ENCODE results near the gene CST7.

Gene CST7

GRCh38 chr20:24951536-24952083 is 2.5 kb downstream of the CST7 start:
- FAIRE-seq, result no peak

DNA sequence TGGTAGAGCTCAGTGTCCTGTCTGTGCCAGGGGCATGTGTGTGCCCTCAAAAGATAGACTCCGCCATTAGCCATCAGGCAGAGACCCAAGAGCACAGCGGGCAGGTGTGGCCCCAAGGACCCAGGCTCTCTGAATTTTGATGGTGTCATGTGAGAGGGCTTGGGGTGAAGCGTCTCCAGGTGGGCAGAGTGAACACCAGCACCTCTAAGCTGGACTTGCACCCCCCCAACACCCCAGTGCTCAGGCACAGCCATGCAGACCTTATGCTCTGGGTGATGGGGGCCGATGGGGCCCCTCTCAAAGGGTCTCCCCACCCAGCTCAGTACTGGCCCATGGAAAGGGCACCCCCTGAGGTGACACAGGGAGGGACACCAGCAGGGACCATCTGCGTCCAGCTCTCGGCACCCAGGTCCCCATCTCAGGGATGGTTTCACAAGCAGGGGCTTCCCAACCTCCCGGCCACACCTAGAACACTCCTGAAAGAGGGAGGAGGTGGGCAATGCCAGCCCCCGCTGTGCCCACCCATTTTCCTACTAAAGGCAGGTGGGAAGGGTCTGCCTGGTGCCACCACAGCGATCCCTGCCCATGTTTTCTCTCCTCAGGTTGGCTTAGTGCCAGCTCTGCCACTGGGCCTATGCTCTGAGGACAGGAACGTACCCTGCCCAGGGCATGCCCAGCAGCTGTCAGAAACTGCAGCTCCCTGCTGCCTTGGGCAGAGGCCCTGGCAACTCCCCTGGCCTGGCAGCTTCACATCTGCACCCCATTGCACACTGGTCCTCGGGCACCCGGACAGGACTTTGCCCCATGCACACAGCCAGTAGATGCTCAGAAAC is 3.5 kb downstream of the CST7 start:
- no peak for FAIRE-seq

- no peak for FAIRE-seq
Measured at GRCh38 chr20:24953209-24953575, 4.1 kb downstream of the CST7 start.

DNA sequence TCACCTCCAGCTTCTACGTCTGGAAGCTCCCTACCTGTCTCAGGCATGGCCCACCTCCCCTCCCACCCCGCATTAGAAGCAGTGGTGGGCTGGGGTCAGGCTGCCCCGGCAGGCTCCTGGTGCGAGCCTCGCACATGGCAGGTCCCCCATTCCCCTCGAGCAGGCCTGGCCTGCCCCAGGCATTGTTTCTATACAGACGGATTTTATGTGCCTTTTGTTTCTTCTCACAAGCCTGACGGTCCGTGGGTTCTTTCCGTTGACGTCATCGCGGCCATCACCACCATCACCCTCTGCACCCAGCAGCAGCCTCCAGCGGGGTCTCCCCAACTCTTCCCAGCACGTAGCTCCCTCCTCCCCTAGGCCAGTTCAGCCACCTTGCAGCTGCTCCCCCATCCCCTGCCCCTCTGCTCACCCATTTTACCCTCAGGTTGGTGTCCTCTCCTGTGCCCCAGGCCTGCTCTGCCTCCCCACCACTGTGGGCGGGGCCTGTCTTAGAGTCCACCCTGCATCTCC is 4.6 kb downstream of the CST7 start:
- no peak for FAIRE-seq

- FAIRE-seq, result no peak
Measured at GRCh38 chr20:24954151-24954550, 5.1 kb downstream of the CST7 start.

- peak; percentile 40 for FAIRE-seq
Measured at GRCh38 chr20:24954566-24954965, 5.5 kb downstream of the CST7 start.

GRCh38 chr20:24955045-24955444 is 6.0 kb downstream of the CST7 start:
- no peak for FAIRE-seq

DNA sequence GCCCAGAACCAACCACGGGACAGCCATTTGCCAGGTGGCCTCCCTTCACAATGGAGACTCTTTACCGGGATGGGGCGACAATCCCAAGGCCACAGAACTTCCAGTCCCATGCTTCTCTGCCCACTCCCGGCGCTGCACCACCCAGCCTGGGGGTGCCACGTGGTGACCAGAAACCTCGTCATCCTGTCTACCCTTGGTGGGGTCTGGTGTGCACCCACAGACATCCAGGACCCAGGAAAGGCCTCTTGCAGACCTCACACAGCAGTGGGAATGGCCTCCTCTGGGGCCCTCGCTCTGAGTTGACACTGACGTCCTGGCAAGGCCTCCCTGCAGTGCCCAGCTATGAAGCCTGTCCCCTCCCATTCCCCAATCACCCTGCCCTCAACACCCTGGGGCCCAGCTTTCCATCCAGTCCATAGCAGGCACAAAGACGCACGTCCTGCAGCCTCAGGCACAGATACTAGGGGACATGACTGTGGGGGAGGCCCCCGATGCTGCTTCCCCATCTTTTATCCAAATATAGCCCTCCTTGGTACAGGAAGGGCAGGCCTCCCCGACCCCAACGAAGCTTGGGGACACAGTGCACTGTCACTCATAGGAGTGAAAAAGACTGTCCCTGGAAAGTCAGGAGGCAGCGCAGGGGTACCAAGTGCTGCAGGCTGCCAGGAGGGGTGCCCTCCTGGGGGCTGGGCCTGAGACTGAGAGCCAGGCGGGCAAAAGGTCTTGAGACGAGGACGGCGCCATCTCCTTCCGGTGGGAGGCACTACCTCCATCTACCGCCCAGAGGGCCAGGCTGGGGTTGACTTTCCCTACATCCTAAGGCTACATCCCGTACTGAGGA is 7.2 kb downstream of the CST7 start:
- no peak for FAIRE-seq

- no peak for FAIRE-seq
Measured at GRCh38 chr20:24957326-24958016, 8.4 kb downstream of the CST7 start.

DNA sequence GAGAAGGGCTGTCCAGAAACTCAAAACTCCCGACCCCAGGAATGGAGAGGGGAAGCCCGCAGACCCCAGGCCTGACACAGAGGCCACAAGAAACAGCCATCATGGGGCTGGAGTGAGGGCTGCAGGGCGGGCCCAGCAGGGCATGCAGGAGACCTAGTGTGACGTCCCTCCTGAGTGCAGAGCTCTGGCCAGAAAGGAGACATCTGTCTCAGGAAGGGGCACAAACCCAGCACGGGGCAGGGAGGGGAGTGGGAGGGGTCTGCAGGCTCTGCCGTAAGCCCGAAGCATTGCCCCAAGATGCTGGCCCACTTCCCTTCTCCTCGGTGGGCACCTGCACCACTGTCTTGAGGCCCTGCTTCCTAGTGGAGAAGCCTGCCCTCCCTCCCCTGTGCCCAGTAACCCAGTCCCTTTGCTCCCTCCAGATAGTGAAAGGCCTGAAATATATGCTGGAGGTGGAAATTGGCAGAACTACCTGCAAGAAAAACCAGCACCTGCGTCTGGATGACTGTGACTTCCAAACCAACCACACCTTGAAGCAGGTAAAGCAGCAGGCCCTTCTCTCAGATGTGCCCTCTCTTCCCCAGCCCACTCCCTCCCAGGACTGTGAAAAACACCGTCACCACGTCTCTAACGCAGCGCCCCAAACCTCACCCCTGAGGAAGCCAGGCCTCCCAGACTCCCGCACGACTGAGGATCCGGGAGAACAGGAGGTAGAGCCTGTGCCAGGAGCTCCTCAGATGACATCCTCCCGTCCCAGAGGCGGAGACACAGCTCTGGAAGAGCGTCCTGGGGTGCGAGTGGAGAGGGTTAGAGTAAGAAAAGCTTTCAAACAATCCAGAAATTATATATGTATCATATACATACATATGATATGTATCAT is 9.7 kb downstream of the CST7 start:
- FAIRE-seq, result no peak

DNA sequence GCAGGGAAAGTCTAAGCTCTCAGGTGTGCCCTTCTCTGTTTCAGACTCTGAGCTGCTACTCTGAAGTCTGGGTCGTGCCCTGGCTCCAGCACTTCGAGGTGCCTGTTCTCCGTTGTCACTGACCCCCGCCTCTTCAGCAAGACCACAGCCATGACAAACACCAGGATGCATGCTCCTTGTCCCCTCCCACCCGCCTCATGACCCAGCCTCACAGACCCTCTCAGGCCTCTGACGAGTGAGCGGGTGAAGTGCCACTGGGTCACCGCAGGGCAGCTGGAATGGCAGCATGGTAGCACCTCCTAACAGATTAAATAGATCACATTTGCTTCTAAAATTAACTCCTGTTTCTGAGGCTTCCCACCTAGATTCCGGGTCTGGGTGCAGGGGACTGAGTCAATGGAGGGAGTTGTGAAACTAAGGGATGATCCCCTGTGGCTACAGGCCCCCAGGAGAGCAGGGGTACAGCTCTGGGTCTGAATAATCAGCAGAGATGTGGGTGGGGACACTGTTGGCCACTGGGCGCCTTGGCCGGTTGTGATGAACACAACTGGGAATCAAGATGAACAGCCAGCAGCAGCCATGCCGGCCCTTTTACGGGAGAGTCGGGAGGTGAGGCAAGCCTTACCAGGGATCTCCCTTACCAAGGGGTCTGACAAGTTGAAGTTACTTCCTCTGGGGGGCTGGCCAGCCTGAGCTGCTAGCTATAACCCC is 10.7 kb downstream of the CST7 start:
- no peak for FAIRE-seq

DNA sequence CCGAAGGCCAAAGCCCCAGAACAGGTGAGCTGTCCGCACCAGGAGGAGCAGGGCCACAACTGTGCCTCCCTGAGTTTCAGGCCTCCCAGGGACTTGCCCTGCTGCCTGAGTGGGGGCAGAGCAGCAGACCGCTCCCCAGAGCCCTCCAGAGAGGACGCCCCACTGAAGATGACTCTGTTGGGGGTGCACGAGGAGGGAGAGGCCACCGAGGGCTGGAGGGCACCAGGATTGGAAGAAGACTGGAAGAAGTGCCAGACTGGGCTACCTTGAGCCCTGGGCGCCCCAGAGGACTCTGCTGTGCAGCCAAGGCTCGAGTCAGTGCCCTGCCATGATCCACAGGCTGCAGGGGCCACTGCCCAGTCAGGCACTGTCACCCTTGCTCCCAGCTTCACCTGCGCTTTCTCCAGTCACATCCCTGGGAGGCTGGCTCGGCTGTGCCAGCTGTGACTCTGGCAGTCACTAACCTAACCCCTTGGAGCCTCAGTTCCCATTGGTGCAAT is 11.3 kb downstream of the CST7 start:
- no peak for FAIRE-seq

DNA sequence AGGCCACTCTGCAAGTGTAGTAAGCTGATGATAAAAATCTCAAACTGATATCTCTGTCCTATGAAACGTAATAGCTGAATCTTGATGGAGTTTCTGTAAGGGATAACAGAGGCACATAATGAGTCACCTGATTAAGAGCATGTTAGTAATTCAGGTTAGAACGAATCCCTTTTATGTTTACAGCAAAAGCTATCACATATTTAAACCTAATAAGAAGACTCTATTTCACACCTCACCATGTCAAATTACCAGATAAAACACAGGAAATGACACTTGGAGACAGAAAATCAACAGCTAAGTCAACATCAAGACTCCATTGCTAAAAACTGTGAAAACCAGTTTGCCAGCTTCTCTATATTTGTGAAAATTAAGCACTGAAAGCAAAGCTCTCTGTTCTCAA is 11.8 kb downstream of the CST7 start:
- FAIRE-seq, result no peak

GRCh38 chr20:24961384-24962181 is 12.5 kb downstream of the CST7 start:
- no peak for FAIRE-seq

GRCh38 chr20:24962182-24962492 is 13.1 kb downstream of the CST7 start:
- no peak for FAIRE-seq

GRCh38 chr20:24962510-24962909 is 13.4 kb downstream of the CST7 start:
- no peak for FAIRE-seq

- FAIRE-seq, result no peak
Measured at GRCh38 chr20:24963672-24964505, 14.8 kb downstream of the CST7 start.

- no peak for FAIRE-seq
Measured at GRCh38 chr20:24964506-24964840, 15.4 kb downstream of the CST7 start.

- no peak for FAIRE-seq
Measured at GRCh38 chr20:24965065-24965919, 16.2 kb downstream of the CST7 start.
